GM12878 (cell line): ENCODE data around the gene SMYD5.

Experiments used
- CREB1 ChIP-seq: IDR thresholded peaks from 2 replicates; pipeline ENCODE4 v1.6.1; 2012; ENCODE audit warnings: low read depth, mild to moderate bottlenecking, inconsistent platforms
- CTCF ChIP-seq, 3 experiments: IDR thresholded peaks in 2 of 3; conservative IDR thresholded peaks in 1 of 3; 2 replicates each; pipeline ENCODE4 v1.5.1; 2011; ENCODE audit warnings: low read depth in 3 of 3, low read length in 3 of 3, mild to moderate bottlenecking in 3 of 3, control low read depth in 2 of 3, moderate library complexity in 2 of 3, inconsistent platforms in 1 of 3, mixed read lengths in 1 of 3; ENCODE audit not compliant: control insufficient read depth in 2 of 3, insufficient read depth in 1 of 3; ENCODE audit errors: extremely low read depth in 1 of 3
- ETV6 ChIP-seq, 2 experiments: fragments of 450-650 bp in 1 of 2; IDR thresholded peaks in 1 of 2; conservative IDR thresholded peaks in 1 of 2; 2 replicates each; pipeline ENCODE4 v1.6.1; 2014; ENCODE audit warnings: antibody characterized with exemption in 1 of 2, borderline replicate concordance in 1 of 2, low read depth in 1 of 2, mild to moderate bottlenecking in 1 of 2, moderate library complexity in 1 of 2
- EZH2 ChIP-seq: IDR thresholded peaks from 2 replicates; pipeline ENCODE4 v1.6.1; 2012; ENCODE audit warnings: low read depth, mild to moderate bottlenecking, control low read depth, inconsistent platforms, low read length, borderline replicate concordance; ENCODE audit not compliant: control insufficient read depth
- FOXK2 ChIP-seq: fragments of 450-650 bp; IDR thresholded peaks from 2 replicates; pipeline ENCODE4 v1.6.1; 2017; ENCODE audit warnings: mild to moderate bottlenecking, moderate library complexity
- GABPA ChIP-seq: IDR thresholded peaks from 2 replicates; pipeline ENCODE4 v1.6.1; 2014; ENCODE audit warnings: antibody characterized with exemption, low read depth, mild to moderate bottlenecking, inconsistent platforms
- KAT2A ChIP-seq: conservative IDR thresholded peaks from 2 replicates; pipeline ENCODE4 v1.6.1; 2011; ENCODE audit warnings: low read depth, low read length; ENCODE audit not compliant: control insufficient read depth
- NBN ChIP-seq: fragments of 450-650 bp; IDR thresholded peaks from 2 replicates; pipeline ENCODE4 v1.6.1; 2016
- POLR2A ChIP-seq: IDR thresholded peaks from 2 replicates; pipeline ENCODE4 v1.6.1; 2011; ENCODE audit warnings: low read depth, mild to moderate bottlenecking, low read length
- TAF1 ChIP-seq: IDR thresholded peaks from 2 replicates; pipeline ENCODE4 v1.6.1; 2011; ENCODE audit warnings: mild to moderate bottlenecking, low read depth, low read length, borderline replicate concordance

GRCh38 chr2:73177645-73178255, 36.3 kb upstream of the SMYD5 start:
- no peak for TF ChIP-seq TAF1
- TF ChIP-seq ETV6 (conservative IDR thresholded peaks at IDR 0.05 in 1 of 2, IDR thresholded peaks at IDR 0.05 in 1 of 2; ENCODE audit: borderline replicate concordance in 1 of 2, low read depth in 1 of 2) = no peak
- no peak for TF ChIP-seq CTCF (IDR thresholded peaks at IDR 0.05 in 2 of 3, conservative IDR thresholded peaks at IDR 0.05 in 1 of 3; ENCODE audit: control insufficient read depth in 2 of 3, extremely low read depth in 1 of 3, insufficient read depth in 1 of 3, low read depth in 3 of 3, low read length in 3 of 3)
- TF ChIP-seq NBN = no peak
- TF ChIP-seq CREB1 = no peak
- TF ChIP-seq GABPA = no peak
- no peak for TF ChIP-seq KAT2A
- no peak for TF ChIP-seq EZH2
- no peak for TF ChIP-seq FOXK2
- TF ChIP-seq POLR2A = no peak
